ENCODE data around the gene ANXA8.
"Not testable (repeated sequence)": the region's sequence is repeated elsewhere in the genome, so short reads cannot be mapped to it uniquely, and the experiment has no call there.

Gene ANXA8, protein sequence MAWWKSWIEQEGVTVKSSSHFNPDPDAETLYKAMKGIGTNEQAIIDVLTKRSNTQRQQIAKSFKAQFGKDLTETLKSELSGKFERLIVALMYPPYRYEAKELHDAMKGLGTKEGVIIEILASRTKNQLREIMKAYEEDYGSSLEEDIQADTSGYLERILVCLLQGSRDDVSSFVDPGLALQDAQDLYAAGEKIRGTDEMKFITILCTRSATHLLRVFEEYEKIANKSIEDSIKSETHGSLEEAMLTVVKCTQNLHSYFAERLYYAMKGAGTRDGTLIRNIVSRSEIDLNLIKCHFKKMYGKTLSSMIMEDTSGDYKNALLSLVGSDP

GRCh38 chr10:47483923-47484322, at the start of gene ANXA8:
Gene ANXA8 (minus strand): TSS chr10:47484115. CDS start chr10:47483933, 182 bp downstream.
- DNase-seq (ENCODE audit: low spot score), result not testable (repeated sequence)

DNA sequence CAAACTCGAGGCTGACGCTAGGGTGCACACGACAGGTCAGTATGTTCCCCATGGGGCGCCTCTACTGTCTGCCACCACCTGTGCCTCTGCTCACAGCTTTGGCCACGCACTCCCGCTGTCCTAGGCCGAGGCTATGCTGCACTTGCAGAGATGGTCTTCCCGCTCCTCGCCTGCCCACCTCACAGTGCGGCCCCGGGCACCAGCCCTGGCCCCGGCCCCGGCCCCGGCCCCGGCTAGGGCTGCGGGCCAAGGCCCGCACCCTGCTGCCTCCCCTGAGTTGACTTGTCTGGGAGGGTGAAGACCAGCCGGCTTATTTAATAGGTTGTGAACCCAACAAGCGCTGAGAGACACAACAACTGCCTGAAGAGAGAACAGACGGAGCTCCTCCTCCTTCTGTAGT, 39.6 kb upstream of the ANXA8 start, which contains the start of gene AGAP9:
AGAP9 (minus strand) TSS at position 164 of the 400 bp plus-strand sequence; CDS start at position 52, 112 bp downstream.
- not testable (repeated sequence) for DNase-seq (ENCODE audit: low spot score)

DNA sequence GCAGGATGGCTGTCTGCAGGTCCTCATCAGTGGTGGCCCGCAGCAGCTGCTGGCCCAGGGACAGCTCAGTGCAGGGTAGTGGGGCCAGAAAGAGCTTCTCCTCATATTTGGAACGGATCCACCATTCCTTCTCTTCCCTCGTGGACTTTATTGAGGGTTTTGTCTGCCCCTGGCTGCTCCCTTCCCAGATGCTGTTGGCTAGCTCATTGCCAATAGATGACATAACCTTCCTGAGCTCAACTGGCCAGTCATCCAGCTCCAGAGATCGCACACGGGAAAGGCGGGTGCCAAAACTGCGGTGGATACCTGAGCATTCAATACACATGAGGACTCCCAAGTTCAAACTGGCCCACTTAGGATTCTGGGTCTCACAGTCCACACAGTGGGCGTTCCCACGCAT, 18.4 kb upstream of the ANXA8 start:
- DNase-seq (ENCODE audit: low spot score), result not testable (repeated sequence)

- DNase-seq (ENCODE audit: low spot score), result not testable (repeated sequence)
Measured at GRCh38 chr10:47494226-47494625, 10.3 kb upstream of the ANXA8 start.

DNA sequence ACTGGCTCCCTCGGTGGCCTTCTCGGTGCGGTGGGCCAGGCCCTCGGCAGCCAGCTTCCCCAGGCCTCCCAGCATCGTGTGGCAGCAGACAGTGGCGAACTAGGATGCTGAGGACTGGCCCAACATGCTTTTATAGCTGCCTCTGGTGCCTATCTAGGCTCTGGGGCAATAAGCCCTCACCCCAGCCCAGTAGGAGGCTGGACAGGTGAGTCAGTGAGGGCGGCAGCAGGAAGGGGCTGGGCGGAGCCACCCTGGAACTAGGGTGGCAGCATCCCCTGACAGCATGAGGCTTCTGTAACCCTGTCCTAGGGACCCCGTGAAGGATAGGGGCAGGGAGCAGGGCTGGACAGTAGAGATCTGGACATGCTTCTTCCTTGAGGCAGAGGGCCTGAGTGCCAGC, 7.7 kb upstream of the ANXA8 start, which contains the start of gene FAM25G:
FAM25G (minus strand) TSS at position 101 of the 400 bp plus-strand sequence; CDS start at position 75, 26 bp downstream.
- not testable (repeated sequence) for DNase-seq (ENCODE audit: low spot score)

- not testable (repeated sequence) for DNase-seq (ENCODE audit: low spot score)
Measured at GRCh38 chr10:47489630-47490029, 5.7 kb upstream of the ANXA8 start.

GRCh38 chr10:47485943-47486342, 2.0 kb upstream of the ANXA8 start:
- not testable (repeated sequence) for DNase-seq (ENCODE audit: low spot score)

- DNase-seq (ENCODE audit: low spot score), result not testable (repeated sequence)
Measured at GRCh38 chr10:47484786-47485185, 871 bp upstream of the ANXA8 start.

DNA sequence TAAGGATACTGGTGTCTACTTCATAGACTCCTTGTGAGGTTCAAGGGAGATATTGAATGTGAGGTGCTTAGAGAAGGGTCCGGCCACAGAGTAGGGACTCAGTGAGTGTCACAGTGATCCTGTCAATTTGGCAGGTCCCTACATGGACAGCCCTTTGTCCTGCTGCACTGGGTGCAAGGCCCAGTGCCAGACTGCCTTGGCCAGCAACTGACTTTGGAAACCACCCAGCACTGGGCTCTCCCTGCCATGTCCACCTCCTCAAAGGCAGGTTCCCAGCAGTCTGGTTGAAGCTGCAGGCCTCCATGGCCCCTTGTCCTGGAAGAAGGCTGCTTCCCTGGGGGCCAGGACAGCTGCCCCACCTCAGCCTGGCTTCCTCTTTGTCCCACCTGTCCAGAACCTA, 1.5 kb downstream of the ANXA8 start:
- not testable (repeated sequence) for DNase-seq (ENCODE audit: low spot score)

- DNase-seq (ENCODE audit: low spot score), result not testable (repeated sequence)
Measured at GRCh38 chr10:47481768-47482181, 2.1 kb downstream of the ANXA8 start.

DNA sequence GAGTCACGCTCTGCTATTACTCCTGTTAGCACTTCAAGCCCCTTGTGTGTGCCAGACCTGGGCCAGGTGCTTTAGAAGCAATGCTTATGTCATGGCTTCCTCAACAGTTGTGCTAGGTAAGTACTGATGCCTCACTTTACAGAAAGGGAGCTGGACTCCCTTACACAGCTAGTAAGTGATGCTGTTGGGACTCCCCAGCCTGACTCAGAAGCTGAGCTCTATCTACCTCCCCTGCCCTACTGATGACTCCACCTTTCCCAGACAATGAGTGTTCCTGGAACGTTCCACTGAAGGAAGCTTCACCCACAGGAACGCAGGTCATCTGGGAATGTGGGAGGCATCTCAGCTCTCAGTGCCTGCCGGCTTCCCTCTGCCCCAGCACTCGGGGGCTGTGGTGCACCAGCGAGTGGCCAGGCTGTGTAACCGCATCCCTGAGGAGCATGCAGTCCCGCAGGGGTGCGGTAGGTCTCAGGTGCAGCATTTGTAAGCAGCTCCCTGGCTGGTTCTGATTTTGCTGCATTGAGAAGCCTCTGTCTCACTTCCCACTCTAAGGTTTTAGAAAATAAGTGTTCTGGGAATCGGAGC, 2.6 kb downstream of the ANXA8 start:
- DNase-seq (ENCODE audit: low spot score), result not testable (repeated sequence)

DNA sequence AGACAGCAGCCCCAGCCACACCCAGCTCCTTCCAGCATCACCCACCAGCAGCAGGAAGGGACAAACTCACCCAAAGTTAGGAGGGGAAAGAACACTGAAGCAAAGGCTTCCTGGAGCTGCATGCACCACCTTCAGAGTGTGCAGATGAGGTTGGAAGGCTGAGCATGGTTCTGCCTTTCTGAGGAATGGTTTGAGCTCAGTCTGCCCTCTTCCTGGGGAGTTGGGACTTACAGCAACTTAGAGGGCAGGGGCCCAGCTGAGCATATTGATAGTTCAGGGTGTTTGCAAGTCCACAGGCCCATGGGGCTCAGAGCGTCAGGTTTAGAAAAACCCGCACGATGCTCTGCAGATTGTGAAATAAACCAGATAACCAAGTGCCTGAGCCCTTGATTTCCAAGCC, 3.8 kb downstream of the ANXA8 start:
- DNase-seq (ENCODE audit: low spot score), result not testable (repeated sequence)

DNA sequence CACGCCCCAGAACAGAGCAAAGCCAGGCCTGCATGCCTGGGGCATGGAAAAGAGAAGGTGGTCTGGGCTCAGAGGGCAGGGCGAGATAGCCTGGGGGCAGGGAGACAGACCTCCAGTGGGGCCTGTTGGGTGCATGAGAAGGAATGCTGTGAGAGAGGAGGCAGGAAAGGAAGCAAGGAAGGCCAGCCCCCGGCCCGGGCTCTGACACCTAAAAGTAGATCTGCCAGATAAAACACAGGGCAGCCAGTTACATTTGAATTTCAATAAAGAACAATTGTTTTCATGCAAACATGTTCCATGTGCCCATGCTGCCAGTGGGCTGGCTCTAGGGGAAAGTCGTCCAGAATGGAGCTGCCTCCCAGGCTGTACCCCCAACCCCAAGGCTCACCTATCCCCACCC, 5.8 kb downstream of the ANXA8 start:
- not testable (repeated sequence) for DNase-seq (ENCODE audit: low spot score)

DNA sequence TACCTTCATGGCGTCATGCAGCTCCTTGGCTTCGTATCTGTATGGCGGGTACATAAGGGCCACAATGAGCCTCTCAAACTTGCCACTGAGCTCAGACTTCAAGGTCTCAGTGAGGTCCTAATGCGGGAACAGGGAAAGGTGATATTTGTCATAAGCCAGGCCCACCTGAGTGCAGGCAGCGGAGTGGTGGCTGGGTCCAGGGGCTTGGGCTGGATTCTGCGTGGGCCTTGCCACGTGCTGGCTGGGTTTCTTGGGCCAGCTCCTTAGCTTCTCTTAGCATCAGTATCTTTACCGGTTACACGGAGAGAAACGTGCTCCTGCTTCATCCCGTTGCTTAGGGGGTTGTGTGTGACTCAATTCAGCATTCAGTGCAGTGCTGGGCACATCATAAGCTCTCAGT, 6.8 kb downstream of the ANXA8 start:
- DNase-seq (ENCODE audit: low spot score), result not testable (repeated sequence)

GRCh38 chr10:47475101-47475500, 8.8 kb downstream of the ANXA8 start:
- not testable (repeated sequence) for DNase-seq (ENCODE audit: low spot score)

DNA sequence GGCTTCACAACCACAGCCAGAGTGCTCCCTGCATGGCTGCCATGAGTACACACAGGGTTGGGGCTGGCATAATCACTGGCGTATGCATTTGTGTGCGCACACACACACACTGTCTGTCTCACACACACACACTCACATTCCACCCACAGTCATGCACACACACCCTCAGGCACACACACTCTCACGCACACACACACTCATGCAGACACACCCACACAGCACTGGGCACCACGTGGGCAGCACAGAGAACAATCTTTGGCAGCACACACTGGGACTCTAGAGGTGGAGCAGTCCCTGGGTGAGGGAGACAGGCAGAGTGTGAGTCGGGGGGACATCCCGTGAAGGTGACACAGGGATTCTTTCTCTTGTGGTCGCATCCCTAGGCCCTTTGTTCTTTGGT, 10.4 kb downstream of the ANXA8 start:
- DNase-seq (ENCODE audit: low spot score), result not testable (repeated sequence)

DNA sequence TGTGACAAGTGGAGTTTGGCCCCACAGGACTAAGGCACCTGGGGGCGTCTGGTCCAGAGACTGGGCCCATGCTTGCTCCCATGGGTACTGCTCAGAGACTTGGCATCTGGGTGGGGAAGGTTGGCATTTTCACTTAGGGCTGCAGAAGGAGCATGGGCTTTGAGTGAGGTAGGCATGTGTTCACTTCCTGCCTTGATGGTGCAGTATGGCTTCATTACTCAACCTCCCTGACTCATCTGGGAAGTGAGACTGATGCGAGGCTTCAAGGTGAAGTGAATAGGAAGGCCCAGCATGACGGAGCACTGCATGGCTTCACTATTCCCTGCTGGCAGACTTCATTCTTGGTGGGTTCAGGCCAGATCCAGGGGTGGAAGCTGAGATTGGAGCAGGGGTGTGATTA, 11.3 kb downstream of the ANXA8 start:
- DNase-seq (ENCODE audit: low spot score), result not testable (repeated sequence)

DNA sequence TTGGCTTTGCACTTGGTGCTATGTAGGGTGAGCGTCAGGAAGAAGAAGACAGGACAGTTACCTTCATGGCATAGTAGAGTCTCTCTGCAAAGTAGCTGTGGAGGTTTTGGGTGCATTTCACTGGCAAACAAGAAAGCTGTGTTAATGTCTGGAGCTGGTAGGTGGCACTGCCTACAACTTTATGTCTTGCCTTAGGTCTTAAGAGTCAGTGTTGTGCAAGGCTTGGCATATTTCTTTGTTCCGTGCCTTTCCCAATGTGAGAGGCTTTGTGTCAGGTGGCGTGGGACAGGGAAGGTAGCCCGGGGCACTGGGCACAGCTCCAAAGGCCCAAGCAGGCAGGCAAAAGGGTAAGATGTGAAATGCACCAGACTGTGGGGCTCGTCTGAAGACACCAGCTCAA, 11.8 kb downstream of the ANXA8 start:
- DNase-seq (ENCODE audit: low spot score), result not testable (repeated sequence)

- not testable (repeated sequence) for DNase-seq (ENCODE audit: low spot score)
Measured at GRCh38 chr10:47468731-47469528, 15.0 kb downstream of the ANXA8 start.

GRCh38 chr10:47467957-47468356, 16.0 kb downstream of the ANXA8 start:
- DNase-seq (ENCODE audit: low spot score), result not testable (repeated sequence)

GRCh38 chr10:47467458-47467857, 16.5 kb downstream of the ANXA8 start:
- DNase-seq (ENCODE audit: low spot score), result not testable (repeated sequence)

DNA sequence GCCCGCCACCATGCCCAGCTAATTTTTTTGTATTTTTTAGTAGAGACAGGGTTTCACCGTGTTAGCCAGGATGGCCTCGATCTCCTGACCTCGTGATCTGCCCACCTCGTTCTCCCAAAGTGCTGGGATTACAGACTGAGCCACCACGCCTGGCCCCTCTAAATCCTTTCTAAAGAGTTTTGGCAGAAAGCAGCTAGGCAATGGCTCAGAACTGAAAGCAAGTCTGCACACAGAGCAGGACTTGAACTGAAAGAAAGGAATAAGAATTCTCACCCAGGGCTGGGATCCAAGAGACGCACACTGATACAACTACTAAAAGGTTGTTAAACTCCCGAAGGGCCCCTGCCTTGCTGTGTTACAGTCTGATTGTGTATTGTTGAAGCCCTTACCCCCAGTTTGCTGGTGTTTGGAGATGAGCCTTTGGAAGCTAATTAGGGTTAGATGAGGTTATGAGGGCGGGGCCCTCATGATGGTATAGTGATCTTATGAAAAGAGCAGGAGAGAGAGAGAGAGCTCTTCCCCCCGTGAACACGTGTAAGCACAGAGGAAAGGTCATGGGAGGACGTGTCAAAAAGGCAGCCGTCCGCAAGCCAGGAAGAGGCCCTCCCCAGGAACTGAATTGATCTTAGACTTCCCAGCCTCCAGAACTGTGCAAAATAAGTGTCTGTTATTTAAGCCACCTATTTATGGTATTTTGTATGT, 18.5 kb downstream of the ANXA8 start:
- not testable (repeated sequence) for DNase-seq (ENCODE audit: low spot score)
